HepG2 (cell line): Measurements from ENCODE around the gene ADH1C.

Experiments
- BATF2 ChIP-seq: sonication (generic); formaldehyde crosslinking; IDR thresholded peaks from 2 replicates; pipeline ENCODE4 v1.8.0; 2022; ENCODE audit warnings: mild to moderate bottlenecking, missing genetic modification reagents, moderate library complexity
- KDM5B ChIP-seq: sonication (generic); formaldehyde crosslinking; IDR thresholded peaks from 2 replicates; pipeline ENCODE4 v1.4.0; 2020; ENCODE audit warnings: missing genetic modification reagents, mild to moderate bottlenecking, borderline replicate concordance
- ZNF792 ChIP-seq: IDR thresholded peaks from 2 replicates; pipeline ENCODE4 v1.6.1; 2016

- TF ChIP-seq ZNF792 (CRISPR knock-in tag) (no peak), BATF2 (no peak), KDM5B (CRISPR knock-in tag) (no peak)
Observed at GRCh38 chr4:99324361-99324760, 28.2 kb downstream of the ADH1C start.
